GM18909 (cell line): ENCODE measurements around the gene LEPROT.

Experiments used
- ATAC-seq: cut with Tn5 transposase; IDR thresholded peaks from one replicate; pipeline ENCODE4 v1.9.1; 2021; ENCODE audit warnings: mild to moderate bottlenecking; ENCODE audit not compliant: unreplicated experiment, poor library complexity

Gene LEPROT

GRCh38 chr1:65470766-65471165 lies 50.3 kb downstream of the LEPROT start:
- ATAC-seq, result no peak

GRCh38 chr1:65471213-65471833 lies 50.9 kb downstream of the LEPROT start:
- ATAC-seq, result no peak

GRCh38 chr1:65471861-65472332 lies 51.4 kb downstream of the LEPROT start:
- ATAC-seq, result no peak

- no peak for ATAC-seq
These were observed 55.9 kb downstream of the LEPROT start for GRCh38 chr1:65476327-65476726.

GRCh38 chr1:65477414-65478378 lies 57.2 kb downstream of the LEPROT start:
- no peak for ATAC-seq

GRCh38 chr1:65478379-65479026 lies 58.0 kb downstream of the LEPROT start:
- ATAC-seq, result no peak

GRCh38 chr1:65479554-65480204 lies 59.2 kb downstream of the LEPROT start:
- ATAC-seq, result no peak

GRCh38 chr1:65480684-65481405 lies 60.4 kb downstream of the LEPROT start:
- no peak for ATAC-seq

GRCh38 chr1:65483993-65484754 lies 63.7 kb downstream of the LEPROT start:
- ATAC-seq, result no peak
